Upper lobe of left lung (tissue), 6 donors: ENCODE measurements around the gene CUL2. TPM values are rescaled to one million over a fixed set of nuclear protein-coding genes. Genes with fewer than 3 reads are reported as not detected.
A peak's percentile ranks its signal among the peaks of the same experiment; 100 is the strongest.

Experiments used
- ATAC-seq, 2 donors: fragments of 200-7000 bp; cut with Tn5 transposase; one replicate each; pipeline ENCODE4 v1.9.1; 2022; ENCODE audit warnings: mild to moderate bottlenecking in 2 of 2, moderate library complexity in 2 of 2; ENCODE audit not compliant: low FRiP score in 2 of 2
- DNase-seq, 2 donors: peaks; one replicate each; pipeline ENCODE4 v3.0.0-alpha.2; 2019 to 2020
- H3K27ac ChIP-seq, 4 donors: fragments of 200-600 bp; sonication (generic); one replicate each; pipeline ENCODE4 v1.5.1; 2016 to 2019
- H3K27me3 ChIP-seq, 4 donors: fragments of 200-600 bp; sonication (generic); one replicate each; pipeline ENCODE4 v1.5.1; 2017 to 2019
- H3K36me3 ChIP-seq, 4 donors: fragments of 200-600 bp; sonication (generic); one replicate each; pipeline ENCODE4 v1.5.1; 2016 to 2019
- H3K4me1 ChIP-seq, 4 donors: fragments of 200-600 bp; sonication (generic); one replicate each; pipeline ENCODE4 v1.5.1; 2018 to 2019
- H3K4me3 ChIP-seq, 4 donors: fragments of 200-600 bp; sonication (generic); one replicate each; pipeline ENCODE4 v1.5.1; 2017 to 2019; ENCODE audit warnings: mild to moderate bottlenecking in 2 of 4, moderate library complexity in 1 of 4
- H3K9me3 ChIP-seq, 4 donors: fragments of 200-600 bp; sonication (generic); one replicate each; pipeline ENCODE4 v1.5.1; 2018 to 2019
- CTCF ChIP-seq, 6 experiments: fragments of 450-650 bp in 4 of 6; fragments of 200-600 bp in 2 of 6; sonication (generic) in 2 of 6; IDR thresholded peaks; one replicate each; pipeline ENCODE4 v1.5.1; 2016 to 2019; ENCODE audit warnings: antibody characterized with exemption in 6 of 6
- EP300 ChIP-seq, 4 donors: sonication (generic); formaldehyde crosslinking; IDR thresholded peaks; one replicate each; pipeline ENCODE4 v1.5.1; 2017; ENCODE audit warnings: antibody characterized with exemption in 4 of 4, control low read depth in 2 of 4
- POLR2A ChIP-seq, 4 donors: fragments of 450-650 bp; IDR thresholded peaks; one replicate each; pipeline ENCODE4 v1.5.1; 2016 to 2017; ENCODE audit warnings: antibody characterized with exemption in 4 of 4, mild to moderate bottlenecking in 2 of 4
- POLR2AphosphoS5 ChIP-seq, 2 donors: sonication (generic); formaldehyde crosslinking; IDR thresholded peaks; one replicate each; pipeline ENCODE4 v1.5.1; 2017; ENCODE audit warnings: antibody characterized with exemption in 2 of 2
- WGBS, 2 donors: methylation state at CpG; one replicate each; pipeline ENCODE4 v1.1.5; 2017 to 2018; 5-methylcytosine and 5-hydroxymethylcytosine counted together
- total RNA-seq, 6 donors: library from RNA; depleted of rRNA in 4 of 6; stranded (reverse); fragments of >200 nt in 4 of 6; gene quantifications; one replicate each; pipeline versions ENCODE4 v1.1.0 to v1.2.1, GENCODE V29; 2016 to 2021
- donor health status: DM: no; HTN: no; CAD: no; lungs with moderate emphysema.
- donor health status: DM: no; HTN: yes; CAD: no; lungs with severe emphysema.

The CUL2 gene
- total RNA-seq, 6 donors from 2014 or later: 11.8 to 30.7 (median 19.7) TPM

GRCh38 chr10:34969171-34969570, 121.0 kb downstream of the CUL2 start:
- ATAC-seq (no peak), DNase-seq (peak in 1 of 2 donors; percentile 42)
- Histone ChIP-seq H3K4me3 (no peak overlapping the region), H3K36me3 (no peaks in the 10 kb centered on the region), H3K27me3 (no peaks in the 10 kb centered on the region), H3K9me3 (no peaks in the 10 kb centered on the region), H3K27ac (no peak overlapping the region), H3K4me1 (peaks cover 0 to 9% (median 3%) of the 10 kb centered on the region in 4 donors)
- TF ChIP-seq POLR2A (IDR thresholded peaks at IDR 0.05): no peak
- no peak for TF ChIP-seq CTCF (IDR thresholded peaks at IDR 0.05)
- TF ChIP-seq EP300 (IDR thresholded peaks at IDR 0.05): no peak
- TF ChIP-seq POLR2AphosphoS5 (IDR thresholded peaks at IDR 0.05): no peak
- WGBS, 2 donors: 91 to 95% methylated on average over 13 to 17 of the region's 17 CpGs

GRCh38 chr10:34967335-34967880, 122.7 kb downstream of the CUL2 start:
- no peaks in the 10 kb centered on the region for H3K9me3 ChIP-seq
- H3K36me3 ChIP-seq: no peaks in the 10 kb centered on the region
- H3K4me3 ChIP-seq: no peak overlapping the region
- no peaks in the 10 kb centered on the region for H3K27me3 ChIP-seq
- TF ChIP-seq POLR2AphosphoS5 (IDR thresholded peaks at IDR 0.05) (no peak), CTCF (IDR thresholded peaks at IDR 0.05) (no peak), EP300 (IDR thresholded peaks at IDR 0.05) (no peak), POLR2A (IDR thresholded peaks at IDR 0.05) (no peak)
- H3K27ac ChIP-seq: peak overlapping the region in 2 of 4 donors; percentile 16 to 32
- DNase-seq (peak in 1 of 2 donors; percentile 34), ATAC-seq (peak in 1 of 2 donors; percentile 61)
- 31 to 51% methylated on average over 14 of the region's 14 CpGs for WGBS, 2 donors
- H3K4me1 ChIP-seq: peaks cover 0 to 9% (median 3%) of the 10 kb centered on the region in 4 donors

- H3K27ac ChIP-seq: no peak overlapping the region
- H3K4me1 ChIP-seq: peaks cover 0 to 9% (median 3%) of the 10 kb centered on the region in 4 donors
- TF ChIP-seq POLR2AphosphoS5 (IDR thresholded peaks at IDR 0.05) (no peak), CTCF (IDR thresholded peaks at IDR 0.05) (no peak), POLR2A (IDR thresholded peaks at IDR 0.05) (no peak), EP300 (IDR thresholded peaks at IDR 0.05) (no peak)
Observed at GRCh38 chr10:34966451-34966850, 123.7 kb downstream of the CUL2 start.

GRCh38 chr10:34966040-34966439, 124.1 kb downstream of the CUL2 start:
- no peaks in the 10 kb centered on the region for H3K9me3 ChIP-seq
- peaks cover 0 to 9% (median 3%) of the 10 kb centered on the region in 4 donors for H3K4me1 ChIP-seq
- ATAC-seq (no peak), DNase-seq (no peak)
- no peak overlapping the region for H3K4me3 ChIP-seq
- no peaks in the 10 kb centered on the region for H3K36me3 ChIP-seq
- H3K27me3 ChIP-seq: no peaks in the 10 kb centered on the region
- WGBS, 2 donors: 74 to 76% methylated on average over 4 to 5 of the region's 5 CpGs
- H3K27ac ChIP-seq: no peak overlapping the region
- TF ChIP-seq CTCF (IDR thresholded peaks at IDR 0.05) (no peak), POLR2A (IDR thresholded peaks at IDR 0.05) (no peak), EP300 (IDR thresholded peaks at IDR 0.05) (no peak), POLR2AphosphoS5 (IDR thresholded peaks at IDR 0.05) (no peak)

More at GRCh38 chr10:34966451-34966850, 123.7 kb downstream of the CUL2 start:
- DNase-seq (no peak), ATAC-seq (no peak)
- H3K9me3 ChIP-seq: no peaks in the 10 kb centered on the region
- H3K27me3 ChIP-seq: no peaks in the 10 kb centered on the region
- H3K4me3 ChIP-seq: no peak overlapping the region
- WGBS, 2 donors: 83 to 88% methylated on average over 5 of the region's 5 CpGs
- no peaks in the 10 kb centered on the region for H3K36me3 ChIP-seq
